Calu3 (cell line): ENCODE data around the gene MCM5. TPM values are rescaled to one million over a fixed set of nuclear protein-coding genes. Genes with fewer than 3 reads are reported as not detected.

ENCODE experiments used
- BruUV-seq: library from RNA; stranded (reverse); fragments of 400-500 nt; replicated peaks from 2 replicates; lab custom pipeline; 2021; lab: Mats Ljungman, UMichigan
- CTCF ChIA-PET: fragments of 300-600 bp; sonication (Branson Sonifier 250); formaldehyde crosslinking; loops from one replicate; lab custom pipeline; 2022; ENCODE audit warnings: antibody characterized with exemption; lab: Charles Lee
- DNase-seq: peaks from one replicate; pipeline ENCODE4 v3.0.0; 2022
- H3K27ac Mint-ChIP-seq: one replicate; pipeline ENCODE4 v1.8.0; 2022; ENCODE audit warnings: mixed read lengths; ENCODE audit not compliant: unreplicated experiment
- H3K27me3 Mint-ChIP-seq: one replicate; pipeline ENCODE4 v1.8.0; 2022; ENCODE audit warnings: mixed read lengths; ENCODE audit not compliant: unreplicated experiment
- H3K36me3 Mint-ChIP-seq: one replicate; pipeline ENCODE4 v1.8.0; 2022; ENCODE audit warnings: mild to moderate bottlenecking, moderate library complexity, mixed read lengths; ENCODE audit not compliant: insufficient read depth, unreplicated experiment
- H3K4me1 Mint-ChIP-seq: one replicate; pipeline ENCODE4 v1.8.0; 2022; ENCODE audit warnings: mild to moderate bottlenecking, low read depth, mixed read lengths; ENCODE audit not compliant: unreplicated experiment
- H3K4me3 Mint-ChIP-seq: one replicate; pipeline ENCODE4 v1.8.0; 2022; ENCODE audit warnings: mild to moderate bottlenecking, low read depth, moderate library complexity, mixed read lengths; ENCODE audit not compliant: unreplicated experiment
- H3K9me3 Mint-ChIP-seq: one replicate; pipeline ENCODE4 v1.8.0; 2022; ENCODE audit warnings: low read depth, mixed read lengths; ENCODE audit not compliant: unreplicated experiment
- intact Hi-C: fragments of 100-400 bp; cut with micrococcal nuclease; formaldehyde crosslinking; loops from one replicate; pipeline ENCODE4 v1.10.0; 2022; ENCODE audit not compliant: unreplicated experiment
- total RNA-seq: library from RNA; stranded (reverse); gene quantifications from 2 replicates; pipeline ENCODE4 v1.2.3, GENCODE V29; 2022
- TF ChIP-seq, protein P1 (sequence below): fragments of 200-600 bp; IDR thresholded peaks from one replicate; pipeline ENCODE4 v1.8.0; 2022; ENCODE audit warnings: antibody characterized with exemption; ENCODE audit not compliant: unreplicated experiment

The MCM5 gene
- total RNA-seq, 1 experiment from 2014 or later: 88.4 TPM

DNA sequence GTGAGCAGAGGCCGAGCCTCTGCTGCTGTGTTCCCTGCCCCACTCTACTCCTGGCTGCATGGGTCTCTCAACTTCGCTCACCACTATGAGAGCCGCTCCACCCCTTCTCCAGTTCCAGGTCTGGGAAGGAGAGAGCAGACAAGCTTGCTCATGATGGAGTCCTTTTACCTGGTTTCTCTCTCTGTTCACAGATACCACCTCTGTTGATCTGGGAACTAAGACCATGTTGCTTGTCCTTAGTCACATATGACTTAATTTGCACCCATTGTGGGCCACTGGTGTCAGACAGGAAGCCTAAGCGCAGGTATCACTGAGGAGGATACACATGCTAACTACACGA, 26.8 kb downstream of the MCM5 start:
- H3K36me3 Mint-ChIP-seq: peaks cover 12% of the 10 kb centered on the region
- H3K27me3 Mint-ChIP-seq: no peaks in the 10 kb centered on the region
- BruUV-seq: no TSS peak
- intact Hi-C loops: no loop called here
- H3K9me3 Mint-ChIP-seq: no peaks in the 10 kb centered on the region
- no peak for DNase-seq
- no peak overlapping the region for H3K4me3 Mint-ChIP-seq
- no peak overlapping the region for H3K27ac Mint-ChIP-seq
- no peaks in the 10 kb centered on the region for H3K4me1 Mint-ChIP-seq
- CTCF ChIA-PET: interaction anchor here (0.5 to 0.6 kb wide), 3 partner anchors 54 to 718 kb away, joined by 4 to 5 read pairs (median 5); partner anchors contain the start of gene APOL5
- TF ChIP-seq, protein P1, sequence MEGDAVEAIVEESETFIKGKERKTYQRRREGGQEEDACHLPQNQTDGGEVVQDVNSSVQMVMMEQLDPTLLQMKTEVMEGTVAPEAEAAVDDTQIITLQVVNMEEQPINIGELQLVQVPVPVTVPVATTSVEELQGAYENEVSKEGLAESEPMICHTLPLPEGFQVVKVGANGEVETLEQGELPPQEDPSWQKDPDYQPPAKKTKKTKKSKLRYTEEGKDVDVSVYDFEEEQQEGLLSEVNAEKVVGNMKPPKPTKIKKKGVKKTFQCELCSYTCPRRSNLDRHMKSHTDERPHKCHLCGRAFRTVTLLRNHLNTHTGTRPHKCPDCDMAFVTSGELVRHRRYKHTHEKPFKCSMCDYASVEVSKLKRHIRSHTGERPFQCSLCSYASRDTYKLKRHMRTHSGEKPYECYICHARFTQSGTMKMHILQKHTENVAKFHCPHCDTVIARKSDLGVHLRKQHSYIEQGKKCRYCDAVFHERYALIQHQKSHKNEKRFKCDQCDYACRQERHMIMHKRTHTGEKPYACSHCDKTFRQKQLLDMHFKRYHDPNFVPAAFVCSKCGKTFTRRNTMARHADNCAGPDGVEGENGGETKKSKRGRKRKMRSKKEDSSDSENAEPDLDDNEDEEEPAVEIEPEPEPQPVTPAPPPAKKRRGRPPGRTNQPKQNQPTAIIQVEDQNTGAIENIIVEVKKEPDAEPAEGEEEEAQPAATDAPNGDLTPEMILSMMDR: no peak

DNA sequence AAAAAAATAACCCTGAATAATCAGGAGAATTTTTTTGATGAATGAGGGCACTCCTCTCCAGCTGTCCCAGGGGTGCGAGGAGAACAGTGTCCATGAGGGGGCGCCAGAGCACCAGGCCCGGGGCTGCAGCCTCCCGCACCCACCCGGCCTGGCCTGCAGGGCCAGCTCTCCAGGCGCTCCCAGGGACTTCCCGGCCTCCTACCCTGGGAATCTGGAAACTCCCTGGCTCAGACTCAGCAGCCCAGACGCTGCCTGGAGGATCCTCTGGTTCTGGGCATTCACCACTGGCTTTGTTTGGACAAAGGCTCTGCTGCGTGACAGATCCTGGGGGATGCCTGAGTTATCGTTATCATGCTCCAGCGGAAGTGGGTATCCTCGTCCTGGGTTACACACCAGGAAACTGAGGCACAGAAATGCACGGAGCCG, 31.0 kb downstream of the MCM5 start:
- CTCF ChIA-PET: interaction anchor here (0.6 to 2.2 kb wide), 15 partner anchors 8 to 700 kb away, joined by 3 to 25 read pairs (median 5); partner anchors contain the start of gene APOL5
- intact Hi-C loops: loop anchor here (1.0 kb wide), 2 partner anchors 152 to 191 kb away; no protein-coding TSS in a partner anchor
- TF ChIP-seq, protein P1: peak; percentile 97
- peaks cover 17% of the 10 kb centered on the region for H3K36me3 Mint-ChIP-seq
- H3K4me1 Mint-ChIP-seq: no peaks in the 10 kb centered on the region
- H3K27me3 Mint-ChIP-seq: no peaks in the 10 kb centered on the region
- H3K9me3 Mint-ChIP-seq: no peaks in the 10 kb centered on the region
- no peak overlapping the region for H3K4me3 Mint-ChIP-seq
- H3K27ac Mint-ChIP-seq: no peak overlapping the region
- BruUV-seq: no TSS peak
- peak; percentile 94 for DNase-seq

DNA sequence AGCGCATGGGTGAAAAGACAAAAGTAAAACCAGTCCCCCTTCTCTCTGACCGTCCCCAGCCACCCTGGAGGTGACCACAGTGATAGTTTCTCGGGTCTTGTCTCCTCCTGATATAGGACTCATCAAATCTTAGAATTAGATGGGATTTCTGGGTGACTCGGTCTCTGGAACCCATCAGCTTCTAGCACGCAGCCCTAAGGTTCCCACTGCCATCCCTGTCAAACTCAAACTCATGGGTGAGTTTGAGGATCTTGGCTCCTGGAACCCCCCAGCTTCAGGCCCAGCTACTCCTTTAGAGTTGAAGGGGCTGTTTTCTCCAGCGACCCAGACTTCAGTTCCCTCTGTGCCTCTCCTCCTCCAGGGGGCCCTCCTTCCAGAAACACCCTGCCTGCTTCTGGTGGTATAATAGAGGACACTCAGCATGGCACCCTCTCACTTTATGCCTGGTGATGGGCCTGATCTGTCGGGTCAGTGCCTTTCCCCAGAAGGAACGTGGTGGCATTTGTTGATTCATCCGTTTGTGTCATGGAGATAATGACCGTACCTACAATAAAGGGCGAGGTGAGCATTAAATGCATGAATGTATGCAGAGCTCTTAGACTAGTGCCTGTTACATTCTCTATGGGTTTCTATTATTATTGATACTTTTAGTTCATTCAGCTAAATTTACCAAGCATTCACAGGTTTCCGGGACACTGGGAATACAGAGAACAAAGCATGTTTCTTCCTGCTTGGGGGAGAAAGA, 31.7 kb downstream of the MCM5 start:
- intact Hi-C loops: loop anchor here (1.0 kb wide), 1 partner anchor 191 kb away; no protein-coding TSS in a partner anchor
- CTCF ChIA-PET: interaction anchor here (0.5 to 2.2 kb wide), 7 partner anchors 46 to 196 kb away, joined by 3 to 25 read pairs (median 8); no protein-coding TSS in a partner anchor
- H3K4me3 Mint-ChIP-seq: no peak overlapping the region
- no peak for DNase-seq
- no TSS peak for BruUV-seq
- peaks cover 15% of the 10 kb centered on the region for H3K36me3 Mint-ChIP-seq
- TF ChIP-seq, protein P1: no peak
- H3K9me3 Mint-ChIP-seq: no peaks in the 10 kb centered on the region
- no peak overlapping the region for H3K27ac Mint-ChIP-seq
- H3K27me3 Mint-ChIP-seq: no peaks in the 10 kb centered on the region
- no peaks in the 10 kb centered on the region for H3K4me1 Mint-ChIP-seq

DNA sequence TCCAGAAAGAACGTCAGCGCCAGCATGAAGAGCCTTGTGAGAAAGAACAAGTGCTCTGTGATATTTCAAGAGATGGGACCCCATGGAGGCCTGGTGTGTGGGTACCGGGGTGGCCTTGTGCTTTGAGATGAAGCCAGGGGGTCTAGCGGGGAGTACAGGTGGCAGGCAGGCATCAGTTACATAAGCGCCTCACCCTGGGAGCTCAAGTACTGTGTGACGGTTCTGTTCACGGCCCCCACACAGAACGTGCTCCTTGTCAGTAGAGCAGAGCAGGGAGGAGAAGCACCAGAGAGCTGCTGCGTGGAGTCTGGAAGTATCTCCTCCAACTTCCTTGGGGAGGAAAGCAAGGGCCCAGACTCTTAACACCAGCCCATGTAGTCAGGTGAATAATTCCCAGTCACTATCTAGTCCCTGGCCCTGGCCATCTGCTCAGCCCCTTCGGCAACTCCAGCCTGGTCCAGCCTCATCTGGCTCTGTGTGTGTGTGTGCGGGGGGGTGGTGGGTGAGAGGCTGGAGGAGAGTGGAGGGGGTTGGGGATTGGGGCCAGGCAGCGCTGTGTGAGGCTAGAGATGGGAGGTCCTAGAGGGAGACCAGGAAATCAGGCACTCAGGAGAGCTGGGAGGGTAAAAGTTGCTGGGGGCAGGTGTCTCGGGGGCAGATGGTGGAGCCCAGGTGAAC, 32.4 kb downstream of the MCM5 start:
- BruUV-seq: no TSS peak

More for the DNA sequence above, 32.4 kb downstream of the MCM5 start:
- intact Hi-C loops: no loop called here
- Mint-ChIP-seq H3K27me3 (no peaks in the 10 kb centered on the region), H3K27ac (no peak overlapping the region), H3K4me1 (no peaks in the 10 kb centered on the region), H3K4me3 (no peak overlapping the region), H3K9me3 (no peaks in the 10 kb centered on the region), H3K36me3 (peaks cover 11% of the 10 kb centered on the region)
- TF ChIP-seq, protein P1: no peak
- CTCF ChIA-PET: interaction anchor here (1.4 kb wide), 1 partner anchor 150 kb away, joined by 4 read pairs; no protein-coding TSS in a partner anchor
- DNase-seq: no peak
